MM.1S (cell line): ENCODE data around the gene PRKG2.
A peak's percentile ranks its signal among the peaks of the same experiment; 100 is the strongest.

Source experiments
- DNase-seq: peaks from one replicate; pipeline ENCODE4 v3.0.0-alpha.2; 2015
- H2AFZ ChIP-seq: fragments of 300-600 bp; sonication (generic); 2 replicates; pipeline ENCODE4 v1.6.0; 2016; ENCODE audit warnings: antibody characterized with exemption, low read length
- H3F3A ChIP-seq: fragments of 300-600 bp; sonication (generic); 2 replicates; pipeline ENCODE4 v1.6.1; 2016; ENCODE audit warnings: mild to moderate bottlenecking, antibody characterized with exemption, low read length, moderate library complexity, mixed read lengths; ENCODE audit not compliant: insufficient read depth
- H3K27ac ChIP-seq: fragments of 300-600 bp; sonication (generic); 2 replicates; pipeline ENCODE4 v1.5.1; 2016; ENCODE audit warnings: mild to moderate bottlenecking, low read length
- H3K27me3 ChIP-seq: fragments of 300-600 bp; sonication (generic); replicated peaks from 2 replicates; pipeline ENCODE4 v1.6.0; 2016; ENCODE audit warnings: low read length; ENCODE audit not compliant: insufficient read depth
- H3K36me3 ChIP-seq: fragments of 300-600 bp; sonication (generic); replicated peaks from 2 replicates; pipeline ENCODE4 v1.6.1; 2016; ENCODE audit warnings: mild to moderate bottlenecking, low read length, mixed read lengths; ENCODE audit not compliant: insufficient read depth
- H3K4me1 ChIP-seq: fragments of 300-600 bp; sonication (generic); 2 replicates; pipeline ENCODE4 v1.6.1; 2016; ENCODE audit warnings: low read length, mixed read lengths
- H3K4me2 ChIP-seq: fragments of 300-600 bp; sonication (generic); 2 replicates; pipeline ENCODE4 v1.6.0; 2016; ENCODE audit warnings: low read depth, low read length
- H3K4me3 ChIP-seq: fragments of 300-600 bp; sonication (generic); 2 replicates; pipeline ENCODE4 v1.5.1; 2016; ENCODE audit warnings: low read length, mixed read lengths
- H3K79me2 ChIP-seq: fragments of 300-600 bp; sonication (generic); 2 replicates; pipeline ENCODE4 v1.6.1; 2016; ENCODE audit warnings: mixed run types, low read length, mixed read lengths
- H3K9ac ChIP-seq: fragments of 300-600 bp; sonication (generic); 2 replicates; pipeline ENCODE4 v1.6.1; 2016; ENCODE audit warnings: low read length, mixed read lengths
- H3K9me2 ChIP-seq: fragments of 300-600 bp; sonication (generic); replicated peaks from 2 replicates; pipeline ENCODE4 v1.6.1; 2016; ENCODE audit warnings: mild to moderate bottlenecking, low read length, mixed read lengths; ENCODE audit not compliant: insufficient read depth
- H3K9me3 ChIP-seq: fragments of 300-600 bp; sonication (generic); replicated peaks from 2 replicates; pipeline ENCODE4 v1.6.1; 2016; ENCODE audit warnings: mild to moderate bottlenecking, low read length, mixed read lengths; ENCODE audit not compliant: insufficient read depth
- H4K20me1 ChIP-seq: fragments of 300-600 bp; sonication (generic); 2 replicates; pipeline ENCODE4 v1.6.1; 2016; ENCODE audit warnings: mild to moderate bottlenecking, low read length, moderate library complexity, mixed read lengths; ENCODE audit not compliant: insufficient read depth
- CTCF ChIP-seq: fragments of 300-600 bp; sonication (generic); IDR thresholded peaks from 2 replicates; pipeline ENCODE4 v1.5.1; 2016; ENCODE audit warnings: antibody characterized with exemption, low read length, mixed read lengths
- EZH2 ChIP-seq: fragments of 300-600 bp; sonication (generic); optimal IDR thresholded peaks from 2 replicates; pipeline ENCODE3; 2017; ENCODE audit warnings: low read depth, mild to moderate bottlenecking, antibody characterized with exemption, low read length, mixed read lengths
- EZH2phosphoT487 ChIP-seq: fragments of 300-600 bp; sonication (generic); IDR thresholded peaks from 2 replicates; pipeline ENCODE4 v1.6.1; 2018; ENCODE audit warnings: antibody characterized with exemption, low read length

The PRKG2 gene

GRCh38 chr4:81214881-81215868 lies at the start of gene PRKG2:
TSS of gene PRKG2 (minus strand) at chr4:81215222. CDS start at chr4:81205047, 10,175 bp downstream.
- Histone ChIP-seq H3K36me3 (no peaks in the 10 kb centered on the region), H3K27me3 (no peaks in the 10 kb centered on the region), H3K4me3 (no peak within 1 kb of the TSS), H3K27ac (no peak within 1 kb of the TSS), H2AFZ (no peak within 1 kb of the TSS), H3K4me2 (0 out of 2 replicates have a peak within 1 kb of the TSS, but pooled peaks have one; percentile 3), H3K9me2 (no peaks in the 10 kb centered on the region), H3K9ac (no peak within 1 kb of the TSS), H3F3A (no peaks in the 10 kb centered on the region), H4K20me1 (no peaks in the 10 kb centered on the region), H3K9me3 (no peaks in the 10 kb centered on the region), H3K4me1 (no peaks in the 10 kb centered on the region), H3K79me2 (no peaks in the 10 kb centered on the region)
- no peak for DNase-seq
- TF ChIP-seq CTCF: no peak
- TF ChIP-seq EZH2: no peak
- no peak for TF ChIP-seq EZH2phosphoT487

GRCh38 chr4:81260443-81261101 lies 45.5 kb upstream of the PRKG2 start:
- Histone ChIP-seq H2AFZ (no peak overlapping the region), H3K9me2 (no peaks in the 10 kb centered on the region), H3K36me3 (no peaks in the 10 kb centered on the region), H3K27me3 (no peaks in the 10 kb centered on the region), H3K79me2 (no peaks in the 10 kb centered on the region), H3F3A (no peaks in the 10 kb centered on the region), H3K4me2 (no peak overlapping the region), H3K27ac (no peak overlapping the region), H3K4me3 (no peak overlapping the region), H3K4me1 (no peaks in the 10 kb centered on the region), H3K9me3 (no peaks in the 10 kb centered on the region), H4K20me1 (no peaks in the 10 kb centered on the region), H3K9ac (no peak overlapping the region)
- TF ChIP-seq CTCF (peak; percentile 32), EZH2phosphoT487 (no peak), EZH2 (no peak)
- DNase-seq: no peak

GRCh38 chr4:81258841-81259550 lies 44.0 kb upstream of the PRKG2 start:
- H3K4me1 ChIP-seq: no peaks in the 10 kb centered on the region
- no peak overlapping the region for H3K4me2 ChIP-seq
- H4K20me1 ChIP-seq: no peaks in the 10 kb centered on the region
- H3K9me2 ChIP-seq: no peaks in the 10 kb centered on the region
- TF ChIP-seq EZH2 (no peak), CTCF (no peak), EZH2phosphoT487 (no peak)
- no peaks in the 10 kb centered on the region for H3K27me3 ChIP-seq
- no peak overlapping the region for H3K27ac ChIP-seq
- no peaks in the 10 kb centered on the region for H3K79me2 ChIP-seq
- DNase-seq: no peak
- no peak overlapping the region for H3K9ac ChIP-seq
- no peaks in the 10 kb centered on the region for H3K36me3 ChIP-seq
- H3K9me3 ChIP-seq: no peaks in the 10 kb centered on the region
- no peak overlapping the region for H2AFZ ChIP-seq
- H3K4me3 ChIP-seq: no peak overlapping the region
- H3F3A ChIP-seq: no peaks in the 10 kb centered on the region
